K562 (cell line): ENCODE results near the gene RTL10. TPM values are rescaled to one million over a fixed set of nuclear protein-coding genes. Genes with fewer than 3 reads are reported as not detected.
A peak's percentile ranks its signal among the peaks of the same experiment; 100 is the strongest.

ENCODE experiments used
- ETV6 ChIP-seq, 3 experiments: fragments of 150-350 bp in 1 of 3; sonication (generic) in 1 of 3; formaldehyde crosslinking in 1 of 3; IDR thresholded peaks; 2 replicates each; pipeline versions ENCODE4 v1.6.1 to v1.8.0; 2014 to 2022; ENCODE audit warnings: borderline replicate concordance in 2 of 3, low read depth in 2 of 3, antibody characterized with exemption in 1 of 3, low read length in 1 of 3, mild to moderate bottlenecking in 1 of 3, missing genetic modification reagents in 1 of 3
- EWSR1 ChIP-seq: fragments of 450-650 bp; IDR thresholded peaks from 2 replicates; pipeline ENCODE4 v1.6.1; 2018; ENCODE audit warnings: borderline replicate concordance, mild to moderate bottlenecking, low read depth, moderate library complexity; ENCODE audit not compliant: partially characterized antibody
- IRF2 ChIP-seq: sonication (generic); formaldehyde crosslinking; IDR thresholded peaks from 2 replicates; pipeline ENCODE4 v1.8.1; 2022; ENCODE audit warnings: mild to moderate bottlenecking, missing genetic modification reagents
- MTA1 ChIP-seq: fragments of 450-650 bp; IDR thresholded peaks from 2 replicates; pipeline ENCODE4 v1.6.1; 2017; ENCODE audit warnings: borderline replicate concordance
- NCOA4 ChIP-seq: fragments of 450-650 bp; IDR thresholded peaks from 2 replicates; pipeline ENCODE4 v1.6.1; 2018; ENCODE audit warnings: mild to moderate bottlenecking; ENCODE audit not compliant: partially characterized antibody
- NFIX ChIP-seq: fragments of 250-450 bp; sonication (Bioruptor Pico); IDR thresholded peaks from 2 replicates; pipeline ENCODE4 v1.4.0; 2020; ENCODE audit warnings: low read depth, mild to moderate bottlenecking, moderate library complexity
- NR2C1 ChIP-seq, 2 experiments: fragments of 450-650 bp; IDR thresholded peaks; 2 replicates each; pipeline ENCODE4 v1.6.1; 2017; ENCODE audit warnings: mild to moderate bottlenecking in 2 of 2, antibody characterized with exemption in 1 of 2, inconsistent platforms in 1 of 2, missing compliant biosample characterization in 1 of 2, missing genetic modification characterization in 1 of 2
- POLR3G ChIP-seq: IDR thresholded peaks from 2 replicates; pipeline ENCODE4 v1.6.1; 2011; ENCODE audit not compliant: insufficient read length, insufficient replicate concordance; ENCODE audit errors: extremely low read depth
- SETDB1 ChIP-seq: IDR thresholded peaks from one replicate; pipeline ENCODE4 v1.6.1; 2012; ENCODE audit warnings: low read length, control low read depth, inconsistent platforms
- SMAD4 ChIP-seq: fragments of 250-450 bp; sonication (Bioruptor Pico); conservative IDR thresholded peaks from 2 replicates; pipeline ENCODE4 v1.8.0; 2021; ENCODE audit warnings: inconsistent platforms, mild to moderate bottlenecking, moderate library complexity
- SMARCE1 ChIP-seq: fragments of 450-650 bp; IDR thresholded peaks from 2 replicates; pipeline ENCODE4 v1.7.1; 2016; ENCODE audit warnings: mild to moderate bottlenecking
- SOX6 ChIP-seq: fragments of 450-650 bp; IDR thresholded peaks from 2 replicates; pipeline ENCODE4 v1.6.1; 2014; ENCODE audit warnings: mild to moderate bottlenecking
- SREBF1 ChIP-seq: fragments of 150-350 bp; IDR thresholded peaks from 2 replicates; pipeline ENCODE4 v1.6.1; 2014; ENCODE audit warnings: antibody characterized with exemption, low read depth, low read length, borderline replicate concordance
- U2AF1 ChIP-seq: fragments of 200-400 bp; formaldehyde crosslinking; optimal IDR thresholded peaks from 2 replicates; pipeline ENCODE3; 2017; ENCODE audit warnings: mild to moderate bottlenecking, low read depth, low read length, moderate library complexity
- ZNF766 ChIP-seq: fragments of 200-800 bp; sonication (Bioruptor generic); conservative IDR thresholded peaks from 2 replicates; pipeline ENCODE4 v1.6.1; 2016; ENCODE audit warnings: missing genetic modification characterization, missing compliant biosample characterization
- polyA plus RNA-seq, 8 experiments: library from polyadenylated mRNA; depleted of rRNA in 4 of 8; stranded (reverse) in 5 of 8; unstranded in 3 of 8; fragments of >200 nt; fragmentation: Nextera tagmentation in 2 of 8; fragmentation: Illumina TruSeq in 1 of 8; extraction: Ambion mirVana in 2 of 8; extraction: Trizol in 1 of 8; gene quantifications; 2 replicates each; pipeline versions ENCODE4 v1.2.1 to v1.2.3, GENCODE V29; 2011 to 2014; ENCODE audit warnings: inconsistent platforms in 1 of 8, missing spikeins in 1 of 8
- total RNA-seq, 7 experiments: library from RNA; depleted of rRNA in 6 of 7; stranded (reverse); fragments of >200 nt in 6 of 7; fragmentation: Illumina TruSeq in 2 of 7; extraction: Trizol in 2 of 7; gene quantifications; 2 replicates each; pipeline versions ENCODE4 v1.2.1 to v1.2.3, GENCODE V29; 2011 to 2021; ENCODE audit warnings: low replicate concordance in 1 of 7
- TF ChIP-seq, protein P1 (sequence below): fragments of 150-350 bp; IDR thresholded peaks from 2 replicates; pipeline ENCODE4 v1.6.1; 2014; ENCODE audit warnings: low read depth, mild to moderate bottlenecking, low read length, borderline replicate concordance
- TF ChIP-seq, protein P2 (sequence below), 2 experiments: fragments of 200-800 bp in 1 of 2; sonication (Bioruptor generic) in 1 of 2; sonication (generic) in 1 of 2; formaldehyde crosslinking in 1 of 2; IDR thresholded peaks in 1 of 2; conservative IDR thresholded peaks in 1 of 2; 2 replicates each; pipeline versions ENCODE4 v1.5.0 to v1.6.1; 2016 to 2020; ENCODE audit warnings: missing compliant biosample characterization in 1 of 2, missing genetic modification characterization in 1 of 2, missing genetic modification reagents in 1 of 2
- TF ChIP-seq, protein P3 (sequence below): fragments of 250-450 bp; sonication (Bioruptor Pico); IDR thresholded peaks from 2 replicates; pipeline ENCODE4 v1.8.0; 2021; ENCODE audit warnings: moderate library complexity, mild to moderate bottlenecking, inconsistent platforms

Gene RTL10
- total and polyA plus RNA-seq, 9 of the 15 experiments (the other 6 are each of a cell fraction or from before 2014, with no cell fraction given), result 19.8 to 75.5 (median 32.5) TPM

- TF ChIP-seq, protein P1, sequence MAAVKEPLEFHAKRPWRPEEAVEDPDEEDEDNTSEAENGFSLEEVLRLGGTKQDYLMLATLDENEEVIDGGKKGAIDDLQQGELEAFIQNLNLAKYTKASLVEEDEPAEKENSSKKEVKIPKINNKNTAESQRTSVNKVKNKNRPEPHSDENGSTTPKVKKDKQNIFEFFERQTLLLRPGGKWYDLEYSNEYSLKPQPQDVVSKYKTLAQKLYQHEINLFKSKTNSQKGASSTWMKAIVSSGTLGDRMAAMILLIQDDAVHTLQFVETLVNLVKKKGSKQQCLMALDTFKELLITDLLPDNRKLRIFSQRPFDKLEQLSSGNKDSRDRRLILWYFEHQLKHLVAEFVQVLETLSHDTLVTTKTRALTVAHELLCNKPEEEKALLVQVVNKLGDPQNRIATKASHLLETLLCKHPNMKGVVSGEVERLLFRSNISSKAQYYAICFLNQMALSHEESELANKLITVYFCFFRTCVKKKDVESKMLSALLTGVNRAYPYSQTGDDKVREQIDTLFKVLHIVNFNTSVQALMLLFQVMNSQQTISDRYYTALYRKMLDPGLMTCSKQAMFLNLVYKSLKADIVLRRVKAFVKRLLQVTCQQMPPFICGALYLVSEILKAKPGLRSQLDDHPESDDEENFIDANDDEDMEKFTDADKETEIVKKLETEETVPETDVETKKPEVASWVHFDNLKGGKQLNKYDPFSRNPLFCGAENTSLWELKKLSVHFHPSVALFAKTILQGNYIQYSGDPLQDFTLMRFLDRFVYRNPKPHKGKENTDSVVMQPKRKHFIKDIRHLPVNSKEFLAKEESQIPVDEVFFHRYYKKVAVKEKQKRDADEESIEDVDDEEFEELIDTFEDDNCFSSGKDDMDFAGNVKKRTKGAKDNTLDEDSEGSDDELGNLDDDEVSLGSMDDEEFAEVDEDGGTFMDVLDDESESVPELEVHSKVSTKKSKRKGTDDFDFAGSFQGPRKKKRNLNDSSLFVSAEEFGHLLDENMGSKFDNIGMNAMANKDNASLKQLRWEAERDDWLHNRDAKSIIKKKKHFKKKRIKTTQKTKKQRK, result 0 out of 2 replicates have a peak, but pooled peaks have one; percentile 4
- TF ChIP-seq NR2C1 (IDR thresholded peaks at IDR 0.05) (no peak), NR2C1 (tag; IDR thresholded peaks at IDR 0.05) (no peak), NCOA4 (no peak), SOX6 (peak; percentile 81), ZNF766 (CRISPR knock-in tag) (no peak), NFIX (CRISPR knock-in tag) (no peak), ETV6 (IDR thresholded peaks at IDR 0.05; ENCODE audit: borderline replicate concordance in 1 of 2, low read depth in 2 of 2, low read length in 1 of 2) (0 out of 4 replicates have a peak, but pooled peaks of 1 of the 2 experiments have one; percentile 5), ETV6 (CRISPR knock-in tag; IDR thresholded peaks at IDR 0.05; ENCODE audit: borderline replicate concordance) (no peak), EWSR1 (no peak), SREBF1 (no peak), U2AF1 (no peak), IRF2 (CRISPR knock-in tag) (no peak), POLR3G (no peak), MTA1 (peak; percentile 74), SETDB1 (peak; percentile 35), SMARCE1 (peak; percentile 97), SMAD4 (CRISPR knock-in tag) (peak; percentile 84)
- TF ChIP-seq, protein P2, sequence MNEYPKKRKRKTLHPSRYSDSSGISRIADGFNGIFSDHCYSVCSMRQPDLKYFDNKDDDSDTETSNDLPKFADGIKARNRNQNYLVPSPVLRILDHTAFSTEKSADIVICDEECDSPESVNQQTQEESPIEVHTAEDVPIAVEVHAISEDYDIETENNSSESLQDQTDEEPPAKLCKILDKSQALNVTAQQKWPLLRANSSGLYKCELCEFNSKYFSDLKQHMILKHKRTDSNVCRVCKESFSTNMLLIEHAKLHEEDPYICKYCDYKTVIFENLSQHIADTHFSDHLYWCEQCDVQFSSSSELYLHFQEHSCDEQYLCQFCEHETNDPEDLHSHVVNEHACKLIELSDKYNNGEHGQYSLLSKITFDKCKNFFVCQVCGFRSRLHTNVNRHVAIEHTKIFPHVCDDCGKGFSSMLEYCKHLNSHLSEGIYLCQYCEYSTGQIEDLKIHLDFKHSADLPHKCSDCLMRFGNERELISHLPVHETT (CRISPR knock-in tag; conservative IDR thresholded peaks at IDR 0.05 in 1 of 2, IDR thresholded peaks at IDR 0.05 in 1 of 2), result no peak
- TF ChIP-seq, protein P3, sequence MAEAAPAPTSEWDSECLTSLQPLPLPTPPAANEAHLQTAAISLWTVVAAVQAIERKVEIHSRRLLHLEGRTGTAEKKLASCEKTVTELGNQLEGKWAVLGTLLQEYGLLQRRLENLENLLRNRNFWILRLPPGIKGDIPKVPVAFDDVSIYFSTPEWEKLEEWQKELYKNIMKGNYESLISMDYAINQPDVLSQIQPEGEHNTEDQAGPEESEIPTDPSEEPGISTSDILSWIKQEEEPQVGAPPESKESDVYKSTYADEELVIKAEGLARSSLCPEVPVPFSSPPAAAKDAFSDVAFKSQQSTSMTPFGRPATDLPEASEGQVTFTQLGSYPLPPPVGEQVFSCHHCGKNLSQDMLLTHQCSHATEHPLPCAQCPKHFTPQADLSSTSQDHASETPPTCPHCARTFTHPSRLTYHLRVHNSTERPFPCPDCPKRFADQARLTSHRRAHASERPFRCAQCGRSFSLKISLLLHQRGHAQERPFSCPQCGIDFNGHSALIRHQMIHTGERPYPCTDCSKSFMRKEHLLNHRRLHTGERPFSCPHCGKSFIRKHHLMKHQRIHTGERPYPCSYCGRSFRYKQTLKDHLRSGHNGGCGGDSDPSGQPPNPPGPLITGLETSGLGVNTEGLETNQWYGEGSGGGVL (CRISPR knock-in tag), result no peak
These were observed 48.2 kb downstream of the RTL10 start (continued) for GRCh38 chr22:19806213-19807160.
